Measurements from ENCODE around the gene CIB4.

Gene CIB4

DNA sequence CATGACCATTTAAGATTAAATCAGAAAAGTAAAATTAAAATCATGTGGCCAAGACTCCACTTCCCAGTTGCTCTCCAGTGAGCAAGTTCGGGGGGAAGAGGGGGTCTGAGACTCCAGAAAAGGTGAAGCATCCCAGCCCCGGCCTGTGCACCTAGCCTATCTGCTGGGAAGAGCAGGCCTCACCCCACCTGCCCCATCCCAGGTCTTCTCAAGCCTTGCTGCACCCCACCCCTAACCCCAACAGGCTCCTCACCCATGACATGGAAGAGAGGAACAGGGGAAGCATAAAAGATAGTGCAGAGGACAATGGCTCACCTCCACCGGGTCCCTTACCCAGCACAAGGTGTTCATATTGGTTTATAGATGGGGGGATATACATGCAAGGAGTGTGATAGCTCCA is 14.6 kb downstream of the CIB4 start:
- no peaks in the 10 kb centered on the region for H3K4me1 ChIP-seq (ENCODE audit: insufficient read depth, low read length)
- H3K27ac ChIP-seq (ENCODE audit: low read length) = no peak overlapping the region
- H3K9ac ChIP-seq (ENCODE audit: low read depth, low read length) = no peak overlapping the region
- ATAC-seq (ENCODE audit: insufficient read depth, low read depth) (no peak), DNase-seq (no peak)
- peaks cover 6% of the 10 kb centered on the region for H3K27me3 ChIP-seq (ENCODE audit: insufficient read depth, low read length, poor library complexity)
- H3K4me3 ChIP-seq (ENCODE audit: low read depth in 1 of 2, low read length in 2 of 2) = no peak overlapping the region
- no peak overlapping the region for H3K4me2 ChIP-seq (ENCODE audit: insufficient read depth, low read length)
- H2AFZ ChIP-seq (ENCODE audit: low read depth, low read length) = no peak overlapping the region
- H3K36me3 ChIP-seq (ENCODE audit: insufficient read depth, low read length) = no peaks in the 10 kb centered on the region
- TF ChIP-seq, protein P1, sequence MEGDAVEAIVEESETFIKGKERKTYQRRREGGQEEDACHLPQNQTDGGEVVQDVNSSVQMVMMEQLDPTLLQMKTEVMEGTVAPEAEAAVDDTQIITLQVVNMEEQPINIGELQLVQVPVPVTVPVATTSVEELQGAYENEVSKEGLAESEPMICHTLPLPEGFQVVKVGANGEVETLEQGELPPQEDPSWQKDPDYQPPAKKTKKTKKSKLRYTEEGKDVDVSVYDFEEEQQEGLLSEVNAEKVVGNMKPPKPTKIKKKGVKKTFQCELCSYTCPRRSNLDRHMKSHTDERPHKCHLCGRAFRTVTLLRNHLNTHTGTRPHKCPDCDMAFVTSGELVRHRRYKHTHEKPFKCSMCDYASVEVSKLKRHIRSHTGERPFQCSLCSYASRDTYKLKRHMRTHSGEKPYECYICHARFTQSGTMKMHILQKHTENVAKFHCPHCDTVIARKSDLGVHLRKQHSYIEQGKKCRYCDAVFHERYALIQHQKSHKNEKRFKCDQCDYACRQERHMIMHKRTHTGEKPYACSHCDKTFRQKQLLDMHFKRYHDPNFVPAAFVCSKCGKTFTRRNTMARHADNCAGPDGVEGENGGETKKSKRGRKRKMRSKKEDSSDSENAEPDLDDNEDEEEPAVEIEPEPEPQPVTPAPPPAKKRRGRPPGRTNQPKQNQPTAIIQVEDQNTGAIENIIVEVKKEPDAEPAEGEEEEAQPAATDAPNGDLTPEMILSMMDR (IDR thresholded peaks at IDR 0.05; ENCODE audit: borderline replicate concordance, extremely low read depth, low read length, poor library complexity, severe bottlenecking) = no peak
- no peak for TF ChIP-seq EZH2 (IDR thresholded peaks at IDR 0.05; ENCODE audit: borderline replicate concordance, low read depth, low read length, severe bottlenecking)
- H3K9me3 ChIP-seq (ENCODE audit: insufficient read depth, low read length, severe bottlenecking) = no peaks in the 10 kb centered on the region
- no peaks in the 10 kb centered on the region for H4K20me1 ChIP-seq (ENCODE audit: insufficient read depth, low read length)
- H3K79me2 ChIP-seq (ENCODE audit: insufficient read depth, low read length) = no peaks in the 10 kb centered on the region

GRCh38 chr2:26623541-26624495 is 17.3 kb downstream of the CIB4 start:
- Histone ChIP-seq H3K27ac (ENCODE audit: low read length) (no peak overlapping the region), H3K4me3 (ENCODE audit: low read depth in 1 of 2, low read length in 2 of 2) (no peak overlapping the region), H4K20me1 (ENCODE audit: insufficient read depth, low read length) (no peaks in the 10 kb centered on the region), H3K79me2 (ENCODE audit: insufficient read depth, low read length) (no peaks in the 10 kb centered on the region), H3K4me1 (ENCODE audit: insufficient read depth, low read length) (no peaks in the 10 kb centered on the region), H2AFZ (ENCODE audit: low read depth, low read length) (no peak overlapping the region), H3K9me3 (ENCODE audit: insufficient read depth, low read length, severe bottlenecking) (no peaks in the 10 kb centered on the region), H3K36me3 (ENCODE audit: insufficient read depth, low read length) (no peaks in the 10 kb centered on the region), H3K9ac (ENCODE audit: low read depth, low read length) (no peak overlapping the region), H3K27me3 (ENCODE audit: insufficient read depth, low read length, poor library complexity) (peaks cover 2% of the 10 kb centered on the region), H3K4me2 (ENCODE audit: insufficient read depth, low read length) (no peak overlapping the region)
- DNase-seq (no peak), ATAC-seq (ENCODE audit: insufficient read depth, low read depth) (no peak)
- TF ChIP-seq, protein P1 (IDR thresholded peaks at IDR 0.05; ENCODE audit: borderline replicate concordance, extremely low read depth, low read length, poor library complexity, severe bottlenecking) = no peak
- TF ChIP-seq EZH2 (IDR thresholded peaks at IDR 0.05; ENCODE audit: borderline replicate concordance, low read depth, low read length, severe bottlenecking) = no peak

GRCh38 chr2:26621469-26622199 is 19.5 kb downstream of the CIB4 start:
- no peak overlapping the region for H2AFZ ChIP-seq (ENCODE audit: low read depth, low read length)
- no peaks in the 10 kb centered on the region for H4K20me1 ChIP-seq (ENCODE audit: insufficient read depth, low read length)
- H3K4me2 ChIP-seq (ENCODE audit: insufficient read depth, low read length) = no peak overlapping the region
- no peaks in the 10 kb centered on the region for H3K79me2 ChIP-seq (ENCODE audit: insufficient read depth, low read length)
- peaks cover 9% of the 10 kb centered on the region for H3K27me3 ChIP-seq (ENCODE audit: insufficient read depth, low read length, poor library complexity)
- H3K4me3 ChIP-seq (ENCODE audit: low read depth in 1 of 2, low read length in 2 of 2) = no peak overlapping the region
- no peak for DNase-seq
- no peak overlapping the region for H3K27ac ChIP-seq (ENCODE audit: low read length)
- ATAC-seq (ENCODE audit: insufficient read depth, low read depth) = no peak
- no peaks in the 10 kb centered on the region for H3K36me3 ChIP-seq (ENCODE audit: insufficient read depth, low read length)
- TF ChIP-seq EZH2 (IDR thresholded peaks at IDR 0.05; ENCODE audit: borderline replicate concordance, low read depth, low read length, severe bottlenecking) = no peak
- TF ChIP-seq, protein P1 (IDR thresholded peaks at IDR 0.05; ENCODE audit: borderline replicate concordance, extremely low read depth, low read length, poor library complexity, severe bottlenecking) = no peak
- no peaks in the 10 kb centered on the region for H3K4me1 ChIP-seq (ENCODE audit: insufficient read depth, low read length)
- no peak overlapping the region for H3K9ac ChIP-seq (ENCODE audit: low read depth, low read length)
- H3K9me3 ChIP-seq (ENCODE audit: insufficient read depth, low read length, severe bottlenecking) = no peaks in the 10 kb centered on the region

Data from DND-41 (cell line).